ENCODE data around the gene VWA5B1. TPM values are rescaled to one million over a fixed set of nuclear protein-coding genes. Genes with fewer than 3 reads are reported as not detected.
A peak's percentile ranks its signal among the peaks of the same experiment; 100 is the strongest.

Gene VWA5B1
- total RNA-seq, 2 experiments from 2014 or later = 0.16 to 0.31 TPM

- Mint-ChIP-seq H3K4me3 (no peak overlapping the region), H3K9me3 (no peaks in the 10 kb centered on the region), H3K27ac (no peak overlapping the region), H3K4me1 (peaks cover 19% of the 10 kb centered on the region), H3K36me3 (no peaks in the 10 kb centered on the region), H3K27me3 (peaks cover 63% of the 10 kb centered on the region)
- no peak for DNase-seq
Observed at GRCh38 chr1:20358761-20359263, 68.1 kb downstream of the VWA5B1 start.

- peaks cover 19% of the 10 kb centered on the region for H3K4me1 Mint-ChIP-seq
- H3K27ac Mint-ChIP-seq = no peak overlapping the region
- H3K4me3 Mint-ChIP-seq = no peak overlapping the region
- peaks cover 72% of the 10 kb centered on the region for H3K27me3 Mint-ChIP-seq
- H3K36me3 Mint-ChIP-seq = no peaks in the 10 kb centered on the region
- no peaks in the 10 kb centered on the region for H3K9me3 Mint-ChIP-seq
- DNase-seq = peak; percentile 70
Observed at GRCh38 chr1:20359451-20360330, 69.0 kb downstream of the VWA5B1 start.

- no peak for DNase-seq
- H3K36me3 Mint-ChIP-seq = no peaks in the 10 kb centered on the region
- H3K4me1 Mint-ChIP-seq = peaks cover 17% of the 10 kb centered on the region
- H3K9me3 Mint-ChIP-seq = no peaks in the 10 kb centered on the region
- no peak overlapping the region for H3K27ac Mint-ChIP-seq
- no peak overlapping the region for H3K4me3 Mint-ChIP-seq
- H3K27me3 Mint-ChIP-seq = peaks cover 89% of the 10 kb centered on the region
Observed at GRCh38 chr1:20361401-20361800, 70.7 kb downstream of the VWA5B1 start.

- Mint-ChIP-seq H3K9me3 (no peaks in the 10 kb centered on the region), H3K27me3 (peaks cover 93% of the 10 kb centered on the region), H3K36me3 (no peaks in the 10 kb centered on the region)
Observed at GRCh38 chr1:20361805-20362381, 71.2 kb downstream of the VWA5B1 start.

GRCh38 chr1:20362856-20363255 is 72.2 kb downstream of the VWA5B1 start:
- Mint-ChIP-seq H3K27me3 (peaks cover 94% of the 10 kb centered on the region), H3K4me1 (peaks cover 14% of the 10 kb centered on the region), H3K27ac (no peak overlapping the region), H3K9me3 (no peaks in the 10 kb centered on the region), H3K4me3 (no peak overlapping the region), H3K36me3 (no peaks in the 10 kb centered on the region)
- no peak for DNase-seq

More at GRCh38 chr1:20361805-20362381, 71.2 kb downstream of the VWA5B1 start:
- peak; percentile 23 for DNase-seq
- Mint-ChIP-seq H3K4me3 (no peak overlapping the region), H3K27ac (no peak overlapping the region), H3K4me1 (peaks cover 14% of the 10 kb centered on the region)

GRCh38 chr1:20365421-20366055 is 74.9 kb downstream of the VWA5B1 start:
- H3K27ac Mint-ChIP-seq = no peak overlapping the region
- no peaks in the 10 kb centered on the region for H3K9me3 Mint-ChIP-seq
- H3K4me3 Mint-ChIP-seq = no peak overlapping the region
- no peaks in the 10 kb centered on the region for H3K36me3 Mint-ChIP-seq
- H3K4me1 Mint-ChIP-seq = no peaks in the 10 kb centered on the region
- peaks cover 86% of the 10 kb centered on the region for H3K27me3 Mint-ChIP-seq
- DNase-seq = no peak

- no peak for DNase-seq
- Mint-ChIP-seq H3K9me3 (no peaks in the 10 kb centered on the region), H3K27me3 (peaks cover 86% of the 10 kb centered on the region), H3K4me3 (no peak overlapping the region), H3K4me1 (no peaks in the 10 kb centered on the region), H3K27ac (no peak overlapping the region), H3K36me3 (no peaks in the 10 kb centered on the region)
Observed at GRCh38 chr1:20366056-20366462, 75.4 kb downstream of the VWA5B1 start.

- no peaks in the 10 kb centered on the region for H3K36me3 Mint-ChIP-seq
- H3K27me3 Mint-ChIP-seq = peaks cover 86% of the 10 kb centered on the region
- no peak overlapping the region for H3K27ac Mint-ChIP-seq
- H3K4me3 Mint-ChIP-seq = no peak overlapping the region
- no peaks in the 10 kb centered on the region for H3K9me3 Mint-ChIP-seq
- no peak for DNase-seq
- H3K4me1 Mint-ChIP-seq = no peaks in the 10 kb centered on the region
Observed at GRCh38 chr1:20366463-20367115, 75.9 kb downstream of the VWA5B1 start.

GRCh38 chr1:20367116-20367585 is 76.5 kb downstream of the VWA5B1 start:
- Mint-ChIP-seq H3K4me1 (peaks cover 3% of the 10 kb centered on the region), H3K4me3 (no peak overlapping the region), H3K27me3 (peaks cover 86% of the 10 kb centered on the region)

GRCh38 chr1:20367626-20368025 is 77.0 kb downstream of the VWA5B1 start:
- H3K9me3 Mint-ChIP-seq = no peaks in the 10 kb centered on the region
- H3K36me3 Mint-ChIP-seq = no peaks in the 10 kb centered on the region
- H3K27me3 Mint-ChIP-seq = peaks cover 84% of the 10 kb centered on the region
- H3K27ac Mint-ChIP-seq = no peak overlapping the region
- H3K4me1 Mint-ChIP-seq = peaks cover 3% of the 10 kb centered on the region
- no peak for DNase-seq
- no peak overlapping the region for H3K4me3 Mint-ChIP-seq

More at GRCh38 chr1:20367116-20367585, 76.5 kb downstream of the VWA5B1 start:
- DNase-seq = peak; percentile 9
- Mint-ChIP-seq H3K27ac (no peak overlapping the region), H3K9me3 (no peaks in the 10 kb centered on the region), H3K36me3 (no peaks in the 10 kb centered on the region)

GRCh38 chr1:20368866-20369470 is 78.3 kb downstream of the VWA5B1 start:
- Mint-ChIP-seq H3K36me3 (no peaks in the 10 kb centered on the region), H3K4me3 (no peak overlapping the region), H3K27ac (no peak overlapping the region), H3K27me3 (peaks cover 78% of the 10 kb centered on the region), H3K4me1 (peaks cover 3% of the 10 kb centered on the region), H3K9me3 (no peaks in the 10 kb centered on the region)
- DNase-seq = no peak

GRCh38 chr1:20370698-20371097 is 80.0 kb downstream of the VWA5B1 start:
- Mint-ChIP-seq H3K36me3 (no peaks in the 10 kb centered on the region), H3K4me3 (no peak overlapping the region), H3K27me3 (peaks cover 66% of the 10 kb centered on the region), H3K27ac (no peak overlapping the region), H3K9me3 (no peaks in the 10 kb centered on the region), H3K4me1 (peaks cover 3% of the 10 kb centered on the region)
- no peak for DNase-seq

- Mint-ChIP-seq H3K27ac (no peak overlapping the region), H3K4me3 (no peak overlapping the region), H3K9me3 (no peaks in the 10 kb centered on the region), H3K36me3 (no peaks in the 10 kb centered on the region), H3K27me3 (peaks cover 66% of the 10 kb centered on the region), H3K4me1 (peaks cover 3% of the 10 kb centered on the region)
- DNase-seq = no peak
Observed at GRCh38 chr1:20371411-20371810, 80.7 kb downstream of the VWA5B1 start.

GRCh38 chr1:20371883-20372282 is 81.2 kb downstream of the VWA5B1 start:
- peak; percentile 6 for DNase-seq
- H3K4me3 Mint-ChIP-seq = no peak overlapping the region

More at GRCh38 chr1:20371883-20372282, 81.2 kb downstream of the VWA5B1 start:
- Mint-ChIP-seq H3K9me3 (no peaks in the 10 kb centered on the region), H3K27me3 (peaks cover 65% of the 10 kb centered on the region), H3K27ac (no peak overlapping the region), H3K4me1 (peaks cover 3% of the 10 kb centered on the region), H3K36me3 (no peaks in the 10 kb centered on the region)

Measured in activated naive CD8-positive, alpha-beta T cell treated with anti-CD3 and anti-CD28 coated beads for 36 hours (primary cell).